HG02588 (cell line): ENCODE measurements around the gene CALCOCO2.

ENCODE experiments used
- ATAC-seq: cut with Tn5 transposase; IDR thresholded peaks from one replicate; pipeline ENCODE4 v1.9.1; 2021; ENCODE audit warnings: mild to moderate bottlenecking, moderate library complexity; ENCODE audit not compliant: unreplicated experiment

Gene CALCOCO2

GRCh38 chr17:48912476-48912875 is 81.6 kb downstream of the CALCOCO2 start:
- ATAC-seq: no peak
